ENCODE results near the gene LAMTOR2.

LAMTOR2 gene

GRCh38 chr1:156056326-156056849 is 1.8 kb downstream of the LAMTOR2 start:
- H3F3A ChIP-seq (ENCODE audit: control insufficient read depth, insufficient read depth): peaks cover 4% of the 10 kb centered on the region
- peaks cover 21% of the 10 kb centered on the region; the same call in 1 of the 2 replicates for H3K36me3 ChIP-seq (ENCODE audit: control insufficient read depth, low read length)
- no peak for TF ChIP-seq EZH2phosphoT487 (IDR thresholded peaks at IDR 0.05; ENCODE audit: borderline replicate concordance, low read length)
- TF ChIP-seq CTCF (IDR thresholded peaks at IDR 0.05; ENCODE audit: low read depth, low read length, poor library complexity, severe bottlenecking): no peak
- peaks cover 24% of the 10 kb centered on the region for H3K4me1 ChIP-seq (ENCODE audit: control insufficient read depth, low read length)
- no peaks in the 10 kb centered on the region for H3K9me3 ChIP-seq (ENCODE audit: control insufficient read depth, insufficient read depth, low read length)
- no peak overlapping the region for H3K27ac ChIP-seq (ENCODE audit: low read depth, low read length)
- H3K27me3 ChIP-seq (ENCODE audit: control insufficient read depth, low read length): no peaks in the 10 kb centered on the region
- no peak overlapping the region; the same call in 1 of the 2 replicates for H3K4me2 ChIP-seq (ENCODE audit: low read length)
- H4K20me1 ChIP-seq (ENCODE audit: control insufficient read depth, insufficient read depth, low read depth, low read length): no peaks in the 10 kb centered on the region
- H3K79me2 ChIP-seq (ENCODE audit: control insufficient read depth, low read length): peaks cover 35% of the 10 kb centered on the region
- no peak overlapping the region for H3K4me3 ChIP-seq (ENCODE audit: low read length)
- H3K9me2 ChIP-seq (replicated peaks; ENCODE audit: control insufficient read depth, low read length): no peaks in the 10 kb centered on the region

GRCh38 chr1:156060937-156061636 is 6.5 kb downstream of the LAMTOR2 start, which contains the start of gene RAB25:
RAB25 (plus strand) TSS chr1:156061160; CDS start chr1:156061401, 241 bp downstream.
- no peaks in the 10 kb centered on the region for H4K20me1 ChIP-seq (ENCODE audit: control insufficient read depth, insufficient read depth, low read depth, low read length)
- no peaks in the 10 kb centered on the region for H3K9me3 ChIP-seq (ENCODE audit: control insufficient read depth, insufficient read depth, low read length)
- no peak within 1 kb of the TSS for H3K4me3 ChIP-seq (ENCODE audit: low read length)
- no peak within 1 kb of the TSS for H3K27ac ChIP-seq (ENCODE audit: low read depth, low read length)
- H3K79me2 ChIP-seq (ENCODE audit: control insufficient read depth, low read length): peaks cover 4% of the 10 kb centered on the region; the same call in 1 of the 2 replicates
- H3K36me3 ChIP-seq (ENCODE audit: control insufficient read depth, low read length): peaks cover 16% of the 10 kb centered on the region; the same call in 1 of the 2 replicates
- 0 out of 2 replicates have a peak, but pooled peaks cover 2% of the 10 kb centered on the region for H3F3A ChIP-seq (ENCODE audit: control insufficient read depth, insufficient read depth)
- H3K4me2 ChIP-seq (ENCODE audit: low read length): no peak within 1 kb of the TSS
- H3K27me3 ChIP-seq (ENCODE audit: control insufficient read depth, low read length): no peaks in the 10 kb centered on the region
- H3K9me2 ChIP-seq (replicated peaks; ENCODE audit: control insufficient read depth, low read length): no peaks in the 10 kb centered on the region
- peaks cover 7% of the 10 kb centered on the region for H3K4me1 ChIP-seq (ENCODE audit: control insufficient read depth, low read length)
- TF ChIP-seq CTCF (IDR thresholded peaks at IDR 0.05; ENCODE audit: low read depth, low read length, poor library complexity, severe bottlenecking) (no peak), EZH2phosphoT487 (IDR thresholded peaks at IDR 0.05; ENCODE audit: borderline replicate concordance, low read length) (no peak)

- H3K4me3 ChIP-seq (ENCODE audit: low read length): no peak overlapping the region
These were observed 7.6 kb downstream of the LAMTOR2 start for GRCh38 chr1:156062189-156062588.

More at GRCh38 chr1:156062189-156062588, 7.6 kb downstream of the LAMTOR2 start:
- Histone ChIP-seq H3K79me2 (ENCODE audit: control insufficient read depth, low read length) (no peaks in the 10 kb centered on the region), H3K9me2 (replicated peaks; ENCODE audit: control insufficient read depth, low read length) (no peaks in the 10 kb centered on the region), H3F3A (ENCODE audit: control insufficient read depth, insufficient read depth) (0 out of 2 replicates have a peak, but pooled peaks cover 2% of the 10 kb centered on the region), H3K4me1 (ENCODE audit: control insufficient read depth, low read length) (peaks cover 9% of the 10 kb centered on the region), H3K36me3 (ENCODE audit: control insufficient read depth, low read length) (peaks cover 11% of the 10 kb centered on the region; the same call in 1 of the 2 replicates), H3K27me3 (ENCODE audit: control insufficient read depth, low read length) (no peaks in the 10 kb centered on the region), H3K4me2 (ENCODE audit: low read length) (no peak overlapping the region), H3K27ac (ENCODE audit: low read depth, low read length) (no peak overlapping the region), H3K9me3 (ENCODE audit: control insufficient read depth, insufficient read depth, low read length) (no peaks in the 10 kb centered on the region), H4K20me1 (ENCODE audit: control insufficient read depth, insufficient read depth, low read depth, low read length) (no peaks in the 10 kb centered on the region)
- TF ChIP-seq CTCF (IDR thresholded peaks at IDR 0.05; ENCODE audit: low read depth, low read length, poor library complexity, severe bottlenecking): no peak
- no peak for TF ChIP-seq EZH2phosphoT487 (IDR thresholded peaks at IDR 0.05; ENCODE audit: borderline replicate concordance, low read length)

Measured in DOHH2 (cell line).